ENCODE data around the gene CASTOR1.

The CASTOR1 gene

DNA sequence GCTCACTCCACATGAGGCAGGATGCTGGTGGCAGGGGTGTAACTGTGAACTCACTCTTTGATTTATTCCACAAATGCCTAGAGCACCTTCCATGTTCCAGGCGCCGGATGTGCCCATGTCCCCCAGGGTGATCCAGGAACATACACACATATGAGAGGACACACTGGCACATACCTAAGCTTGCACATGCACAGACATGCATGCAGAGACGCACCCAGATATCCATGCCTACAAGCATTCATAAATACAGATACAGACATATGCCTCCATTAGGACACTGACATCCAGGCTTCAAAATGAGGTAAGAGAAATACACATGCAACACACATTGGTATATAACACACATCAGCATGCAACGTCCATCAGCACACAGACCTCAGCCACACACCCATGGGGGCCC is 27.2 kb downstream of the CASTOR1 start:
- H3K4me2 ChIP-seq (ENCODE audit: low read length), result no peak overlapping the region
- no peak overlapping the region for H2AFZ ChIP-seq (ENCODE audit: low read depth, low read length)
- no peaks in the 10 kb centered on the region for H3K27me3 ChIP-seq (ENCODE audit: low read depth, low read length)
- H4K20me1 ChIP-seq (ENCODE audit: insufficient read depth, low read length), result no peaks in the 10 kb centered on the region
- no peaks in the 10 kb centered on the region for H3K36me3 ChIP-seq (replicated peaks; ENCODE audit: low read depth, low read length)
- H3K9me3 ChIP-seq (ENCODE audit: insufficient read depth, low read length), result no peaks in the 10 kb centered on the region
- H3K4me3 ChIP-seq (ENCODE audit: low read length), result no peak overlapping the region
- H3K9ac ChIP-seq (ENCODE audit: low read length), result no peak overlapping the region
- TF ChIP-seq, protein P1, sequence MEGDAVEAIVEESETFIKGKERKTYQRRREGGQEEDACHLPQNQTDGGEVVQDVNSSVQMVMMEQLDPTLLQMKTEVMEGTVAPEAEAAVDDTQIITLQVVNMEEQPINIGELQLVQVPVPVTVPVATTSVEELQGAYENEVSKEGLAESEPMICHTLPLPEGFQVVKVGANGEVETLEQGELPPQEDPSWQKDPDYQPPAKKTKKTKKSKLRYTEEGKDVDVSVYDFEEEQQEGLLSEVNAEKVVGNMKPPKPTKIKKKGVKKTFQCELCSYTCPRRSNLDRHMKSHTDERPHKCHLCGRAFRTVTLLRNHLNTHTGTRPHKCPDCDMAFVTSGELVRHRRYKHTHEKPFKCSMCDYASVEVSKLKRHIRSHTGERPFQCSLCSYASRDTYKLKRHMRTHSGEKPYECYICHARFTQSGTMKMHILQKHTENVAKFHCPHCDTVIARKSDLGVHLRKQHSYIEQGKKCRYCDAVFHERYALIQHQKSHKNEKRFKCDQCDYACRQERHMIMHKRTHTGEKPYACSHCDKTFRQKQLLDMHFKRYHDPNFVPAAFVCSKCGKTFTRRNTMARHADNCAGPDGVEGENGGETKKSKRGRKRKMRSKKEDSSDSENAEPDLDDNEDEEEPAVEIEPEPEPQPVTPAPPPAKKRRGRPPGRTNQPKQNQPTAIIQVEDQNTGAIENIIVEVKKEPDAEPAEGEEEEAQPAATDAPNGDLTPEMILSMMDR (IDR thresholded peaks at IDR 0.05; ENCODE audit: low read depth, low read length), result no peak
- no peak for TF ChIP-seq EZH2phosphoT487 (IDR thresholded peaks at IDR 0.05; ENCODE audit: low read depth)
- peaks cover 10% of the 10 kb centered on the region for H3K79me2 ChIP-seq (ENCODE audit: low read length)
- H3K27ac ChIP-seq (ENCODE audit: low read length), result no peak overlapping the region
- H3K4me1 ChIP-seq (ENCODE audit: low read length), result peaks cover 25% of the 10 kb centered on the region

DNA sequence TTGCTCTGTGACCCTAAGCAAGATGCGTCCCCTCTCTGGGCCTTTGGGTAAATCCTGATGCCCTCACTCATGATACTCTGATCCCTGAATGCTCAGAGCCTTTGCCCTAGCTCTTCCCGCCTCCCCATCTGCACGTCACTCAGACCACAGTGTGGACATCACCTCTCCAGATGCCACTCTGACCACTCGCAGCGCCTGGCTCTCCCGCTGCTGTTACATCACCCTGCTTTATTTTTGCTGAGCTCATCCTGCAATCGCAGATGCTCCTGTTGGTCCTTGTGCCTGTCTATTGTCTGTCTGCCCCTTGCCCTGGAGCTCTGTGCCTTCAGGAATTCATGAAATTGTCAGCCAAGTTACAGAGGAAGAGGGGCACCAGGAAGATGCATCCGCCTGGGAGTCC is 28.2 kb downstream of the CASTOR1 start:
- Histone ChIP-seq H3K79me2 (ENCODE audit: low read length) (peaks cover under 1% of the 10 kb centered on the region; the same call in 1 of the 2 replicates), H4K20me1 (ENCODE audit: insufficient read depth, low read length) (no peaks in the 10 kb centered on the region), H3K4me1 (ENCODE audit: low read length) (peaks cover 34% of the 10 kb centered on the region), H3K4me3 (ENCODE audit: low read length) (no peak overlapping the region), H3K9ac (ENCODE audit: low read length) (no peak overlapping the region), H3K4me2 (ENCODE audit: low read length) (no peak overlapping the region), H2AFZ (ENCODE audit: low read depth, low read length) (no peak overlapping the region), H3K27me3 (ENCODE audit: low read depth, low read length) (no peaks in the 10 kb centered on the region), H3K36me3 (replicated peaks; ENCODE audit: low read depth, low read length) (no peaks in the 10 kb centered on the region), H3K9me3 (ENCODE audit: insufficient read depth, low read length) (no peaks in the 10 kb centered on the region), H3K27ac (ENCODE audit: low read length) (no peak overlapping the region)
- TF ChIP-seq EZH2phosphoT487 (IDR thresholded peaks at IDR 0.05; ENCODE audit: low read depth), result no peak
- TF ChIP-seq, protein P1 (IDR thresholded peaks at IDR 0.05; ENCODE audit: low read depth, low read length), result no peak

DNA sequence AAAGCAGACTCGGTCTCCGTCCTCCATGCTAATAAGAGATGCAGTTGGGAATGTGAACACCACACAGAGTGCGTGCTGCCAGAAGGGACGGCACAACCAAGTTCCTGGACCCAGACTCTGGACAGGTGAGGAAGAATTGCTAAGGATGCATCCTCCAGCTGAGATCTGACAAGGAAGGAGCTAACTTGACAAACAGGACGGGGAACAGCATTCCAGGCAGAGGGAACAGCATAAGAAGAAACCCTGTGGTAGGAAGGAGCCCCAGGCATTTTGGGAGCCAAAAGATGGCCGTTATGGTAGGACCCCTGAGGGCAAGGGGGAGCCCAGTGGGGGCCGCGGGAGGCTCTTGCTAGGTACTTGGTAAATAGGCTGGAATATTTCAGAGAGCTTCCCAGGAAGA is 28.6 kb downstream of the CASTOR1 start:
- Histone ChIP-seq H3K27ac (ENCODE audit: low read length) (no peak overlapping the region), H3K79me2 (ENCODE audit: low read length) (no peaks in the 10 kb centered on the region), H3K4me1 (ENCODE audit: low read length) (peaks cover 36% of the 10 kb centered on the region), H3K4me2 (ENCODE audit: low read length) (no peak overlapping the region), H3K4me3 (ENCODE audit: low read length) (no peak overlapping the region), H3K27me3 (ENCODE audit: low read depth, low read length) (no peaks in the 10 kb centered on the region), H2AFZ (ENCODE audit: low read depth, low read length) (no peak overlapping the region), H3K36me3 (replicated peaks; ENCODE audit: low read depth, low read length) (no peaks in the 10 kb centered on the region), H3K9ac (ENCODE audit: low read length) (no peak overlapping the region), H4K20me1 (ENCODE audit: insufficient read depth, low read length) (no peaks in the 10 kb centered on the region), H3K9me3 (ENCODE audit: insufficient read depth, low read length) (no peaks in the 10 kb centered on the region)
- TF ChIP-seq EZH2phosphoT487 (IDR thresholded peaks at IDR 0.05; ENCODE audit: low read depth), result no peak
- TF ChIP-seq, protein P1 (IDR thresholded peaks at IDR 0.05; ENCODE audit: low read depth, low read length), result no peak

DNA sequence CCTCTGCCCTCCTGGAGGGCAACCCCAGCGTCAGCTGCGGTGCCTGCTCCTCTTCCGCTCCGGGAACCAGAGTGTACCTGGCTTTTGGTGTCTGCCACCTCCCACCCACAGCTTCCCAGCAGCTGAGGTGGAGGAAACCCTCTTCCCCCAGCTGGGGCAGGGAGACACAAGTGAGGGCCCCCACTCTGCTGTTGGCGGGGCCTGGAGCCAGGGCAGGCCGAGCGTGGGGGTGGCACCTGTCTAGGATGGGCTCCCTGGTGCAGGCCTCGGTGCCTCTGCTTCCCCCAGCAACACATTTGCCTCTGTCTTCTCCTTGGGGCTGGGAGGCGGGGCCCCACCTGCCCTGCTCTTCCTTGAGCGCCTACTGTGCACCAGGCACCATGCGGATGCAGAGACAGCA is 29.0 kb downstream of the CASTOR1 start:
- no peaks in the 10 kb centered on the region for H4K20me1 ChIP-seq (ENCODE audit: insufficient read depth, low read length)
- peaks cover 32% of the 10 kb centered on the region for H3K4me1 ChIP-seq (ENCODE audit: low read length)
- TF ChIP-seq EZH2phosphoT487 (IDR thresholded peaks at IDR 0.05; ENCODE audit: low read depth), result no peak
- TF ChIP-seq, protein P1 (IDR thresholded peaks at IDR 0.05; ENCODE audit: low read depth, low read length), result no peak
- no peaks in the 10 kb centered on the region for H3K9me3 ChIP-seq (ENCODE audit: insufficient read depth, low read length)
- no peak overlapping the region for H2AFZ ChIP-seq (ENCODE audit: low read depth, low read length)
- H3K4me3 ChIP-seq (ENCODE audit: low read length), result no peak overlapping the region
- no peak overlapping the region for H3K27ac ChIP-seq (ENCODE audit: low read length)
- no peak overlapping the region for H3K4me2 ChIP-seq (ENCODE audit: low read length)
- H3K27me3 ChIP-seq (ENCODE audit: low read depth, low read length), result no peaks in the 10 kb centered on the region
- H3K9ac ChIP-seq (ENCODE audit: low read length), result no peak overlapping the region
- H3K36me3 ChIP-seq (replicated peaks; ENCODE audit: low read depth, low read length), result no peaks in the 10 kb centered on the region
- no peaks in the 10 kb centered on the region for H3K79me2 ChIP-seq (ENCODE audit: low read length)
